ENCODE measurements around the gene VWF.

GRCh38 chr12:6090803-6091202 lies 33.7 kb downstream of the VWF start:
- TF ChIP-seq CTCF (IDR thresholded peaks at IDR 0.05; ENCODE audit: low read depth, low read length) (no peak), POLR2A (IDR thresholded peaks at IDR 0.05; ENCODE audit: extremely low read depth, insufficient read length) (no peak)

Data from NB4 (cell line).